H1 (cell line): Measurements from ENCODE around the gene PRLHR. TPM values are rescaled to one million over a fixed set of nuclear protein-coding genes. Genes with fewer than 3 reads are reported as not detected.

ENCODE experiments used
- CTCF ChIA-PET: fragments of 300-600 bp; sonication (Branson Sonifier 250); formaldehyde crosslinking; loops from one replicate; lab custom pipeline; 2021; ENCODE audit not compliant: partially characterized antibody; lab: Charles Lee
- POLR2A ChIA-PET: fragments of 300-600 bp; sonication (Branson Sonifier 250); formaldehyde crosslinking; loops from one replicate; lab custom pipeline; 2021; ENCODE audit warnings: inconsistent platforms; ENCODE audit not compliant: partially characterized antibody; lab: Charles Lee
- DNase-seq, 2 experiments: peaks; one replicate each; pipeline versions ENCODE4 v3.0.0 to v3.0.0-alpha.2; 2010 to 2022; ENCODE audit warnings: low spot score in 2 of 2, low read depth in 1 of 2, mixed read lengths in 1 of 2
- FAIRE-seq: peaks from 2 replicates; lab custom pipeline; 2011; peaks lifted over from hg19 to GRCh38; lab: Jason Lieb, UNC
- H2AFZ ChIP-seq: 2 replicates; pipeline ENCODE4 v1.8.1; 2012; ENCODE audit warnings: low read length, inconsistent platforms
- H2AK5ac ChIP-seq: 2 replicates; pipeline ENCODE4 v1.6.1; 2013; ENCODE audit warnings: low read depth, low read length
- H2BK120ac ChIP-seq: replicated peaks from 2 replicates; pipeline ENCODE3; 2013; ENCODE audit warnings: low read depth, low read length, inconsistent platforms
- H2BK12ac ChIP-seq: 2 replicates; pipeline ENCODE4 v1.6.1; 2013; ENCODE audit warnings: low read depth, low read length
- H2BK15ac ChIP-seq: 2 replicates; pipeline ENCODE4 v1.6.1; 2013; ENCODE audit warnings: low read length
- H2BK20ac ChIP-seq: 2 replicates; pipeline ENCODE4 v1.6.1; 2013; ENCODE audit warnings: low read length
- H2BK5ac ChIP-seq: 2 replicates; pipeline ENCODE4 v1.6.1; 2013; ENCODE audit warnings: low read depth, low read length
- H3K14ac ChIP-seq: 2 replicates; pipeline ENCODE4 v1.6.1; 2013; ENCODE audit warnings: inconsistent platforms; ENCODE audit not compliant: insufficient read length
- H3K18ac ChIP-seq: 2 replicates; pipeline ENCODE4 v1.6.1; 2013; ENCODE audit warnings: low read length; ENCODE audit errors: extremely low read depth
- H3K23ac ChIP-seq: 2 replicates; pipeline ENCODE4 v1.6.1; 2013; ENCODE audit warnings: inconsistent platforms; ENCODE audit not compliant: insufficient read length
- H3K23me2 ChIP-seq: 2 replicates; pipeline ENCODE4 v1.6.1; 2013; ENCODE audit warnings: low read depth, low read length
- H3K27ac ChIP-seq: 2 replicates; pipeline ENCODE4 v1.6.1; 2011; ENCODE audit warnings: low read depth, low read length, inconsistent platforms
- H3K27me3 ChIP-seq, 4 experiments: replicated peaks in 1 of 4; 1 replicate in 1 of 4; 2 replicates in 3 of 4; pipeline versions ENCODE4 v1.6.1 to v1.8.1; 2011 to 2013; ENCODE audit warnings: low read length in 3 of 4, mild to moderate bottlenecking in 3 of 4, inconsistent platforms in 2 of 4, mixed read lengths in 2 of 4, moderate library complexity in 1 of 4; ENCODE audit not compliant: control insufficient read depth in 3 of 4, insufficient read depth in 3 of 4; ENCODE audit errors: extremely low read depth in 1 of 4
- H3K36me3 ChIP-seq, 4 experiments: 2 replicates each; pipeline versions ENCODE4 v1.6.1 to v1.8.1; 2011 to 2013; ENCODE audit warnings: mild to moderate bottlenecking in 4 of 4, low read length in 3 of 4, moderate library complexity in 2 of 4, control low read depth in 1 of 4, inconsistent platforms in 1 of 4; ENCODE audit not compliant: insufficient read depth in 4 of 4, control insufficient read depth in 2 of 4
- H3K4ac ChIP-seq: replicated peaks from 2 replicates; pipeline ENCODE3; 2013; ENCODE audit warnings: low read length, low read depth, mixed read lengths, inconsistent platforms; ENCODE audit not compliant: insufficient read length
- H3K4me1 ChIP-seq, 4 experiments: replicated peaks in 1 of 4; 1 replicate in 1 of 4; 2 replicates in 3 of 4; pipeline versions ENCODE4 v1.6.1 to v1.8.1; 2011 to 2013; ENCODE audit warnings: low read length in 3 of 4, inconsistent platforms in 2 of 4, mixed read lengths in 1 of 4; ENCODE audit not compliant: insufficient read depth in 4 of 4, control insufficient read depth in 3 of 4
- H3K4me2 ChIP-seq, 2 experiments: 2 replicates each; pipeline versions ENCODE4 v1.6.1 to v1.8.1; 2011 to 2013; ENCODE audit warnings: low read depth in 2 of 2, low read length in 2 of 2, control low read depth in 1 of 2, inconsistent platforms in 1 of 2, mild to moderate bottlenecking in 1 of 2; ENCODE audit not compliant: insufficient read depth in 1 of 2
- H3K4me3 ChIP-seq, 4 experiments: fragments of 200-600, 300-600 bp in 1 of 4; sonication (generic), shearing (Covaris generic), sonication (Bioruptor Twin) in 1 of 4; 2 replicates each; pipeline versions ENCODE4 v1.5.1 to v1.8.1; 2011 to 2016; ENCODE audit warnings: low read length in 4 of 4, low read depth in 3 of 4, control low read depth in 2 of 4, inconsistent platforms in 2 of 4, mild to moderate bottlenecking in 2 of 4, mixed read lengths in 1 of 4, moderate library complexity in 1 of 4; ENCODE audit not compliant: insufficient read depth in 2 of 4; ENCODE audit errors: extremely low read depth in 1 of 4
- H3K56ac ChIP-seq: replicated peaks from 2 replicates; pipeline ENCODE3; 2013; ENCODE audit warnings: low read depth, mild to moderate bottlenecking, mixed read lengths, low read length, inconsistent platforms; ENCODE audit not compliant: insufficient read length
- H3K79me1 ChIP-seq: 2 replicates; pipeline ENCODE4 v1.6.1; 2013; ENCODE audit warnings: low read depth, low read length, control low read depth
- H3K79me2 ChIP-seq, 2 experiments: 2 replicates each; pipeline versions ENCODE4 v1.6.1 to v1.8.1; 2012 to 2013; ENCODE audit warnings: low read length in 2 of 2, mild to moderate bottlenecking in 2 of 2, inconsistent platforms in 1 of 2; ENCODE audit not compliant: insufficient read depth in 2 of 2, control insufficient read depth in 1 of 2
- H3K9ac ChIP-seq, 4 experiments: replicated peaks in 1 of 4; 1 replicate in 1 of 4; 2 replicates in 3 of 4; pipeline versions ENCODE4 v1.6.1 to v1.8.1; 2011 to 2013; ENCODE audit warnings: low read depth in 3 of 4, low read length in 3 of 4, control low read depth in 2 of 4, mild to moderate bottlenecking in 2 of 4, moderate library complexity in 2 of 4, inconsistent platforms in 1 of 4; ENCODE audit errors: extremely low read depth in 1 of 4
- H3K9me3 ChIP-seq, 2 experiments: 2 replicates each; pipeline versions ENCODE4 v1.6.1 to v1.8.1; 2012 to 2013; ENCODE audit warnings: mild to moderate bottlenecking in 2 of 2, moderate library complexity in 2 of 2, control low read depth in 1 of 2, inconsistent platforms in 1 of 2, low read depth in 1 of 2, low read length in 1 of 2, mixed read lengths in 1 of 2; ENCODE audit not compliant: insufficient read depth in 2 of 2
- H4K20me1 ChIP-seq, 2 experiments: replicated peaks in 1 of 2; 2 replicates each; pipeline versions ENCODE3 to v1.8.1; 2011 to 2013; ENCODE audit warnings: inconsistent platforms in 2 of 2, low read length in 2 of 2, mild to moderate bottlenecking in 1 of 2; ENCODE audit not compliant: insufficient read depth in 2 of 2, control insufficient read depth in 1 of 2
- H4K5ac ChIP-seq: 2 replicates; pipeline ENCODE4 v1.6.1; 2013; ENCODE audit warnings: low read length, low read depth, mixed read lengths, inconsistent platforms; ENCODE audit not compliant: insufficient read length
- H4K8ac ChIP-seq: 2 replicates; pipeline ENCODE4 v1.8.0; 2013; ENCODE audit warnings: mild to moderate bottlenecking, moderate library complexity, low read length, inconsistent platforms; ENCODE audit not compliant: insufficient read depth; ENCODE audit errors: extremely low read depth
- H4K91ac ChIP-seq: replicated peaks from 2 replicates; pipeline ENCODE3; 2013; ENCODE audit warnings: low read length, mixed read lengths, inconsistent platforms; ENCODE audit not compliant: insufficient read length
- MAFK ChIP-seq: IDR thresholded peaks from 2 replicates; pipeline ENCODE4 v1.6.1; 2012; ENCODE audit warnings: low read depth, mild to moderate bottlenecking, improper control_type of control experiment, low read length
- RAD21 ChIP-seq, 2 experiments: IDR thresholded peaks in 1 of 2; conservative IDR thresholded peaks in 1 of 2; 2 replicates each; pipeline ENCODE4 v1.6.1; 2011; ENCODE audit warnings: low read depth in 2 of 2, low read length in 2 of 2, improper control_type of control experiment in 1 of 2, inconsistent platforms in 1 of 2, mild to moderate bottlenecking in 1 of 2, moderate library complexity in 1 of 2
- WGBS, 2 experiments: shearing (Covaris generic) in 1 of 2; methylation state at CpG; one replicate each; pipeline versions ENCODE4 v1.1.6 to v1.1.7; 2013 to 2015; ENCODE audit warnings: low lambda C conversion rate in 2 of 2, mixed read lengths in 2 of 2, inconsistent platforms in 1 of 2, low coverage in 1 of 2, missing lambda C conversion rate in 1 of 2; ENCODE audit not compliant: insufficient replicate concordance in 2 of 2, insufficient coverage in 1 of 2, insufficient read length in 1 of 2; ENCODE audit errors: extremely low coverage in 1 of 2, missing lambda C conversion rate in 1 of 2; 5-methylcytosine and 5-hydroxymethylcytosine counted together
- polyA plus RNA-seq, 7 experiments: library from polyadenylated mRNA; depleted of rRNA in 3 of 7; stranded (reverse) in 5 of 7; unstranded in 2 of 7; fragments of >200 nt in 5 of 7; fragments of 200-250 nt in 2 of 7; gene quantifications; 1 replicate in 5 of 7; 2 replicates in 1 of 7; 4 replicates in 1 of 7; pipeline versions ENCODE4 v1.2.1 to v1.2.3, GENCODE V29; 2011 to 2013; ENCODE audit warnings: missing spikeins in 2 of 7, mixed read lengths in 2 of 7
- total RNA-seq: library from RNA; stranded (reverse); fragmentation: NEBNext Ultra II Directional; extraction: Animal tissue kit (Norgen Biotek cat#: 25700); gene quantifications from 2 replicates; pipeline ENCODE4 v1.2.1, GENCODE V29; 2021
- TF ChIP-seq, protein P1 (sequence below), 3 experiments: IDR thresholded peaks; 1 replicate in 2 of 3; 2 replicates in 1 of 3; pipeline versions ENCODE4 v1.5.1 to v1.6.1; 2011; ENCODE audit warnings: low read length in 3 of 3, mild to moderate bottlenecking in 3 of 3, inconsistent platforms in 2 of 3, low read depth in 1 of 3, moderate library complexity in 1 of 3; ENCODE audit not compliant: insufficient read depth in 1 of 3; ENCODE audit errors: control extremely low read depth in 1 of 3

The PRLHR gene
- total and polyA plus RNA-seq, 2 of the 8 experiments (the other 6 are each of a cell fraction or from before 2014, with no cell fraction given), result not detected

DNA sequence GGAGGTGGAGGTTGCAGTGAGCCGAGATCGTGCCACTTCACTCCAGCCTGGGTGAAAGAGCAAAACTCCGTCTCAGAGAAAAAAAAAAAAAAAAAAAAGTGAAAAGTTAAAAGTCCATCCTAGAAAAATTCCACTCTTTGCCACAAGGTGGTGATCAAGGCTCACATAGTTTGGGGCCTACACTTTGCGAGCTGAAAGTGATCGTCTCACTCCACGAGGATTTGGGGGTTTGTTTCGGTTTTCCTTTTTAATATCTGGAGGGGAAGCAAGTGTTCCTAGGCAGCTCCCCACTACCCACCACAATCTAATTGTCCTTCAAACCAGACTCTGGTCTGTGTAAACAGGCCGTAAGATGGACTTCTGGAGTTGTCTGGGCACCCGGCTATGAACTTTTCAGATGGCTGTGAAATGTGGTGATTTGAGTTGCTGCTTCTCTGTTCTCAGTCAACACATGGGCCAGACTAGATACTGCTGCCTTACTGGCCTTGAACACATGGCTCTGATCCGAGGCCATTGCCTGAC, 27.1 kb downstream of the PRLHR start:
- H2BK15ac ChIP-seq, result no peak overlapping the region
- no peak overlapping the region for H3K9ac ChIP-seq
- no peak overlapping the region for H4K91ac ChIP-seq
- H3K4me1 ChIP-seq, result peaks cover 0 to 7% (median 2%) of the 10 kb centered on the region in 4 experiments; a peak in 3 of 7 replicates
- H3K23me2 ChIP-seq, result no peaks in the 10 kb centered on the region
- H3K79me1 ChIP-seq, result no peaks in the 10 kb centered on the region
- no peaks in the 10 kb centered on the region for H3K79me2 ChIP-seq
- DNase-seq (peak in 1 of 2 experiments; percentile 54), FAIRE-seq (peak; percentile 89)
- no peak overlapping the region for H2BK120ac ChIP-seq
- H3K4me2 ChIP-seq, result no peak overlapping the region
- H3K9me3 ChIP-seq, result no peaks in the 10 kb centered on the region
- 44% methylated on average over 9 of the region's 10 CpGs; no CpG with 5 or more reads in 1 of the 2 experiments for WGBS, 2 experiments
- H3K36me3 ChIP-seq, result no peaks in the 10 kb centered on the region
- no peak overlapping the region for H4K5ac ChIP-seq
- POLR2A ChIA-PET, result interaction anchor here (1.1 kb wide), 1 partner anchor 145 kb away, joined by 3 read pairs; no protein-coding TSS in a partner anchor
- no peak overlapping the region for H2AK5ac ChIP-seq
- no peak overlapping the region for H3K27ac ChIP-seq
- H4K8ac ChIP-seq, result no peak overlapping the region
- H3K4ac ChIP-seq, result no peak overlapping the region
- no peak overlapping the region for H2BK20ac ChIP-seq
- CTCF ChIA-PET, result interaction anchor here (0.6 to 5.1 kb wide), 38 partner anchors 11 to 1263 kb away, joined by 3 to 65 read pairs (median 4); partner anchors contain the start of gene PRLHR
- no peak overlapping the region for H3K56ac ChIP-seq
- H4K20me1 ChIP-seq, result no peaks in the 10 kb centered on the region
- H3K4me3 ChIP-seq, result no peak overlapping the region
- H2AFZ ChIP-seq, result peak overlapping the region; percentile 100
- no peak overlapping the region for H2BK5ac ChIP-seq
- H2BK12ac ChIP-seq, result no peak overlapping the region
- no peak overlapping the region for H3K14ac ChIP-seq
- H3K27me3 ChIP-seq, result no peaks in the 10 kb centered on the region; a peak in 1 of 7 replicates
- TF ChIP-seq RAD21 (IDR thresholded peaks at IDR 0.05 in 1 of 2, conservative IDR thresholded peaks at IDR 0.05 in 1 of 2; ENCODE audit: low read depth in 2 of 2, low read length in 2 of 2) (peak; percentile 79 to 80), MAFK (no peak)
- TF ChIP-seq, protein P1, sequence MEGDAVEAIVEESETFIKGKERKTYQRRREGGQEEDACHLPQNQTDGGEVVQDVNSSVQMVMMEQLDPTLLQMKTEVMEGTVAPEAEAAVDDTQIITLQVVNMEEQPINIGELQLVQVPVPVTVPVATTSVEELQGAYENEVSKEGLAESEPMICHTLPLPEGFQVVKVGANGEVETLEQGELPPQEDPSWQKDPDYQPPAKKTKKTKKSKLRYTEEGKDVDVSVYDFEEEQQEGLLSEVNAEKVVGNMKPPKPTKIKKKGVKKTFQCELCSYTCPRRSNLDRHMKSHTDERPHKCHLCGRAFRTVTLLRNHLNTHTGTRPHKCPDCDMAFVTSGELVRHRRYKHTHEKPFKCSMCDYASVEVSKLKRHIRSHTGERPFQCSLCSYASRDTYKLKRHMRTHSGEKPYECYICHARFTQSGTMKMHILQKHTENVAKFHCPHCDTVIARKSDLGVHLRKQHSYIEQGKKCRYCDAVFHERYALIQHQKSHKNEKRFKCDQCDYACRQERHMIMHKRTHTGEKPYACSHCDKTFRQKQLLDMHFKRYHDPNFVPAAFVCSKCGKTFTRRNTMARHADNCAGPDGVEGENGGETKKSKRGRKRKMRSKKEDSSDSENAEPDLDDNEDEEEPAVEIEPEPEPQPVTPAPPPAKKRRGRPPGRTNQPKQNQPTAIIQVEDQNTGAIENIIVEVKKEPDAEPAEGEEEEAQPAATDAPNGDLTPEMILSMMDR (IDR thresholded peaks at IDR 0.05; ENCODE audit: control extremely low read depth in 1 of 3, insufficient read depth in 1 of 3, low read depth in 1 of 3, low read length in 3 of 3), result peak; percentile 25 to 70 (median 50)
- H3K23ac ChIP-seq, result no peak overlapping the region
- H3K18ac ChIP-seq, result no peak overlapping the region
